ENCODE results near the gene MEG3. TPM values are rescaled to one million over a fixed set of nuclear protein-coding genes. Genes with fewer than 3 reads are reported as not detected.

Gene MEG3
- polyA plus RNA-seq, 6 donors from 2014 or later, result 0.18 TPM; not detected in 5

- Mint-ChIP-seq H3K27me3 (peaks cover 27 to 36% (median 27%) of the 10 kb centered on the region in 3 donors), H3K4me1 (no peaks in the 10 kb centered on the region), H3K4me3 (no peak overlapping the region), H3K9me3 (no peaks in the 10 kb centered on the region), H3K27ac (no peak overlapping the region), H3K36me3 (no peaks in the 10 kb centered on the region)
- DNase-seq (no peak), ATAC-seq (ENCODE audit: low read depth in 2 of 2) (no peak)
These were observed 69.5 kb downstream of the MEG3 start for GRCh38 chr14:100895411-100895810.

- Mint-ChIP-seq H3K4me1 (no peaks in the 10 kb centered on the region), H3K9me3 (peaks cover 0 to 2% (median 0%) of the 10 kb centered on the region in 7 donors), H3K27ac (no peak overlapping the region), H3K36me3 (peaks cover 0 to 2% of the 10 kb centered on the region in 2 donors), H3K27me3 (peaks cover 32 to 45% (median 36%) of the 10 kb centered on the region in 3 donors), H3K4me3 (no peak overlapping the region)
- DNase-seq (no peak), ATAC-seq (ENCODE audit: low read depth in 2 of 2) (no peak)
These were observed 70.6 kb downstream of the MEG3 start for GRCh38 chr14:100896369-100897060.

- H3K9me3 Mint-ChIP-seq, result peaks cover 0 to 9% (median 3%) of the 10 kb centered on the region in 7 donors
- no peak overlapping the region for H3K4me3 Mint-ChIP-seq
- peaks cover 0 to 12% of the 10 kb centered on the region in 2 donors for H3K36me3 Mint-ChIP-seq
- no peak overlapping the region for H3K27ac Mint-ChIP-seq
- H3K4me1 Mint-ChIP-seq, result no peaks in the 10 kb centered on the region
- ATAC-seq (ENCODE audit: low read depth in 2 of 2) (no peak), DNase-seq (no peak)
- peaks cover 40 to 58% (median 53%) of the 10 kb centered on the region in 3 donors for H3K27me3 Mint-ChIP-seq
These were observed 72.5 kb downstream of the MEG3 start for GRCh38 chr14:100898465-100898864.

GRCh38 chr14:100898935-100899883 lies 73.3 kb downstream of the MEG3 start:
- DNase-seq, result no peak
- H3K9me3 Mint-ChIP-seq, result peaks cover 0 to 9% (median 3%) of the 10 kb centered on the region in 7 donors
- H3K36me3 Mint-ChIP-seq, result peaks cover 0 to 12% of the 10 kb centered on the region in 2 donors
- H3K27me3 Mint-ChIP-seq, result peaks cover 39 to 66% (median 59%) of the 10 kb centered on the region in 3 donors
- H3K4me3 Mint-ChIP-seq, result no peak overlapping the region
- no peaks in the 10 kb centered on the region for H3K4me1 Mint-ChIP-seq
- H3K27ac Mint-ChIP-seq, result no peak overlapping the region
- ATAC-seq (ENCODE audit: low read depth in 2 of 2), result no peak

- Mint-ChIP-seq H3K27ac (no peak overlapping the region), H3K9me3 (peaks cover 0 to 9% (median 3%) of the 10 kb centered on the region in 7 donors), H3K4me3 (no peak overlapping the region), H3K4me1 (no peaks in the 10 kb centered on the region), H3K36me3 (peaks cover 0 to 12% of the 10 kb centered on the region in 2 donors), H3K27me3 (peaks cover 36 to 72% (median 66%) of the 10 kb centered on the region in 3 donors)
- DNase-seq (no peak), ATAC-seq (ENCODE audit: low read depth in 2 of 2) (no peak)
These were observed 74.2 kb downstream of the MEG3 start for GRCh38 chr14:100899884-100900771.

- Mint-ChIP-seq H3K27me3 (peaks cover 41 to 79% (median 72%) of the 10 kb centered on the region in 3 donors), H3K4me1 (no peaks in the 10 kb centered on the region), H3K4me3 (no peak overlapping the region), H3K9me3 (peaks cover 0 to 9% (median 3%) of the 10 kb centered on the region in 7 donors), H3K27ac (peak overlapping the region in 1 of 6 donors; percentile 26), H3K36me3 (peaks cover 0 to 12% of the 10 kb centered on the region in 2 donors)
- DNase-seq (no peak), ATAC-seq (ENCODE audit: low read depth in 2 of 2) (no peak)
These were observed 75.0 kb downstream of the MEG3 start for GRCh38 chr14:100900837-100901390.

GRCh38 chr14:100901391-100902183 lies 75.7 kb downstream of the MEG3 start:
- no peaks in the 10 kb centered on the region for H3K4me1 Mint-ChIP-seq
- DNase-seq (no peak), ATAC-seq (ENCODE audit: low read depth in 2 of 2) (no peak)
- H3K4me3 Mint-ChIP-seq, result no peak overlapping the region
- no peak overlapping the region for H3K27ac Mint-ChIP-seq
- H3K36me3 Mint-ChIP-seq, result peaks cover 0 to 12% of the 10 kb centered on the region in 2 donors
- peaks cover 0 to 9% (median 3%) of the 10 kb centered on the region in 7 donors for H3K9me3 Mint-ChIP-seq
- H3K27me3 Mint-ChIP-seq, result peaks cover 44 to 76% (median 73%) of the 10 kb centered on the region in 3 donors

- Mint-ChIP-seq H3K36me3 (peaks cover 0 to 12% of the 10 kb centered on the region in 2 donors), H3K4me3 (peak overlapping the region in 1 of 8 donors; percentile 24), H3K27me3 (peaks cover 38 to 79% (median 70%) of the 10 kb centered on the region in 3 donors), H3K9me3 (peaks cover 0 to 9% (median 3%) of the 10 kb centered on the region in 7 donors), H3K27ac (no peak overlapping the region), H3K4me1 (no peaks in the 10 kb centered on the region)
- no peak for ATAC-seq (ENCODE audit: low read depth in 2 of 2)
- no peak for DNase-seq
These were observed 76.6 kb downstream of the MEG3 start for GRCh38 chr14:100902295-100903133.

- Mint-ChIP-seq H3K27ac (no peak overlapping the region), H3K27me3 (peaks cover 34 to 79% (median 70%) of the 10 kb centered on the region in 3 donors), H3K4me3 (no peak overlapping the region), H3K36me3 (peaks cover 0 to 12% of the 10 kb centered on the region in 2 donors), H3K9me3 (peaks cover 0 to 9% (median 3%) of the 10 kb centered on the region in 7 donors), H3K4me1 (no peaks in the 10 kb centered on the region)
- no peak for ATAC-seq (ENCODE audit: low read depth in 2 of 2)
- DNase-seq, result no peak
These were observed 77.2 kb downstream of the MEG3 start for GRCh38 chr14:100903134-100903468.

GRCh38 chr14:100903672-100904185 lies 77.8 kb downstream of the MEG3 start, which contains the start of gene RTL1:
Gene RTL1 (minus strand): TSS chr14:100903722. CDS start chr14:100884788, 18,934 bp downstream.
- Mint-ChIP-seq H3K9me3 (peaks cover 0 to 9% (median 3%) of the 10 kb centered on the region in 7 donors), H3K27me3 (peaks cover 34 to 73% (median 67%) of the 10 kb centered on the region in 3 donors), H3K4me1 (no peaks in the 10 kb centered on the region), H3K27ac (peak within 1 kb of the TSS in 1 of 6 donors; percentile 61), H3K4me3 (peak within 1 kb of the TSS in 1 of 8 donors; percentile 24), H3K36me3 (peaks cover 0 to 12% of the 10 kb centered on the region in 2 donors)
- ATAC-seq (ENCODE audit: low read depth in 2 of 2), result no peak
- DNase-seq, result no peak

Measured in naive B cell (primary cell).